Measurements from ENCODE around the gene IGSF23. TPM values are rescaled to one million over a fixed set of nuclear protein-coding genes. Genes with fewer than 3 reads are reported as not detected.
A peak's percentile ranks its signal among the peaks of the same experiment; 100 is the strongest.

Gene IGSF23
- total and polyA plus RNA-seq, 2 of the 13 experiments (the other 11 are each of a cell fraction or from before 2014, with no cell fraction given): 2.3 to 8.8 TPM

DNA sequence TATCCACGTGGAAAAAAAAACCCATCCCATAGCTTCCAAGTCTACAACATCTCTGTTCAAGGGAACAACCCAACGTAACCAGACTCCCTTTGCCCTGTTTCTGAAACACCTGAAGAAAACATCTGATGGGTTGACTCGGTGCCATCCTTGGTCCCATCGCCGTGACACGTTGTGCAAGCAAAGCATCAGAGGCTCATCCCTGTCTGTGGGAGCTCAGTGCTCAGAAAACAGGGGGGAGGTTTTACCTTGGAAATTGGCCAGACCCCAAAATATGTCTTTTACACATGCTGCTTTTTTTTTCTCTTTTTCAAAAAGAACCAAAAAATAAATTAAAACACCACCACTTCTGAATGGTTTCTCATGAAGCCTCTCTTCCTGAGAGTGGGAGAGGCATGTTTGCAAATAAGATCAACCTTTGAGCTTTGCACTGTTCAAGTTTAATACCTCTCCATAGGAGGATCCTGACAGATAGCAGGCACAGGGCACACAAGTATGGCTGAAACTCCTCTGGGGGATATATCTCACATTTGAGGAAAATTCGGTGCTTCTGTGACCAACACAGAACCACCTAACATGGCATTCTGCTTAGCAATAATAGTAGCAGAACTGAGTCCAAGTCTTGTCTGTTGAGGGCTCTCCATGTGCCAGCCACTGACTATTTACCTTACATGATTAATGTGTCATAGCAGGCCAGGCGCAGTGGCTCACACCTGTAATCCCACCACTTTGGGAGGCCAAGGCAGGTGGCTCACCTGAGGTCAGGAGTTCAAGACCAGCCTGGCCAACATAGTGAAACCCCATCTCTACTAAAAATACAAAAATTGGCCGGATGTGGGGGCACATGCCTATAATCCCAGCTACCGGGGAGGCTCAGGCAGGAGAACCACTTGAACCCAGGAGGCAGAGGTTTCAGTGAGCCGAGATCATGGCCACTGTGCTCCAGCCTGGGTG lies 23.4 kb downstream of the IGSF23 start (continued):
- no peak for TF ChIP-seq SMYD3 (CRISPR knock-in tag; IDR thresholded peaks at IDR 0.05)
- TF ChIP-seq, protein P1, sequence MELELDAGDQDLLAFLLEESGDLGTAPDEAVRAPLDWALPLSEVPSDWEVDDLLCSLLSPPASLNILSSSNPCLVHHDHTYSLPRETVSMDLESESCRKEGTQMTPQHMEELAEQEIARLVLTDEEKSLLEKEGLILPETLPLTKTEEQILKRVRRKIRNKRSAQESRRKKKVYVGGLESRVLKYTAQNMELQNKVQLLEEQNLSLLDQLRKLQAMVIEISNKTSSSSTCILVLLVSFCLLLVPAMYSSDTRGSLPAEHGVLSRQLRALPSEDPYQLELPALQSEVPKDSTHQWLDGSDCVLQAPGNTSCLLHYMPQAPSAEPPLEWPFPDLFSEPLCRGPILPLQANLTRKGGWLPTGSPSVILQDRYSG (CRISPR knock-in tag; IDR thresholded peaks at IDR 0.05): no peak
- no peak for TF ChIP-seq U2AF2 (IDR thresholded peaks at IDR 0.05; ENCODE audit: low read depth, low read length)
- TF ChIP-seq, protein P2, sequence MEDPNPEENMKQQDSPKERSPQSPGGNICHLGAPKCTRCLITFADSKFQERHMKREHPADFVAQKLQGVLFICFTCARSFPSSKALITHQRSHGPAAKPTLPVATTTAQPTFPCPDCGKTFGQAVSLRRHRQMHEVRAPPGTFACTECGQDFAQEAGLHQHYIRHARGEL (CRISPR knock-in tag; IDR thresholded peaks at IDR 0.05): no peak
- TF ChIP-seq ZFY (CRISPR knock-in tag; IDR thresholded peaks at IDR 0.05): no peak
- TF ChIP-seq MAFF (IDR thresholded peaks at IDR 0.05; ENCODE audit: low read depth, low read length): no peak
- no peak for TF ChIP-seq SOX6 (IDR thresholded peaks at IDR 0.05)
- peak; percentile 63; the same call in 1 of the 2 replicates for TF ChIP-seq SOX6 (CRISPR knock-in tag; IDR thresholded peaks at IDR 0.05)
- TF ChIP-seq, protein P3, sequence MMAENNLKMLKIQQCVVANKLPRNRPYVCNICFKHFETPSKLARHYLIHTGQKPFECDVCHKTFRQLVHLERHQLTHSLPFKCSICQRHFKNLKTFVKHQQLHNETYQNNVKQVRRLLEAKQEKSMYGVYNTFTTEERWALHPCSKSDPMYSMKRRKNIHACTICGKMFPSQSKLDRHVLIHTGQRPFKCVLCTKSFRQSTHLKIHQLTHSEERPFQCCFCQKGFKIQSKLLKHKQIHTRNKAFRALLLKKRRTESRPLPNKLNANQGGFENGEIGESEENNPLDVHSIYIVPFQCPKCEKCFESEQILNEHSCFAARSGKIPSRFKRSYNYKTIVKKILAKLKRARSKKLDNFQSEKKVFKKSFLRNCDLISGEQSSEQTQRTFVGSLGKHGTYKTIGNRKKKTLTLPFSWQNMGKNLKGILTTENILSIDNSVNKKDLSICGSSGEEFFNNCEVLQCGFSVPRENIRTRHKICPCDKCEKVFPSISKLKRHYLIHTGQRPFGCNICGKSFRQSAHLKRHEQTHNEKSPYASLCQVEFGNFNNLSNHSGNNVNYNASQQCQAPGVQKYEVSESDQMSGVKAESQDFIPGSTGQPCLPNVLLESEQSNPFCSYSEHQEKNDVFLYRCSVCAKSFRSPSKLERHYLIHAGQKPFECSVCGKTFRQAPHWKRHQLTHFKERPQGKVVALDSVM (CRISPR knock-in tag; IDR thresholded peaks at IDR 0.05): peak; percentile 28; the same call in 1 of the 2 replicates
- no peak for TF ChIP-seq ZNF775 (CRISPR knock-in tag; IDR thresholded peaks at IDR 0.05; ENCODE audit: borderline replicate concordance)
- TF ChIP-seq ZNF484 (CRISPR knock-in tag; IDR thresholded peaks at IDR 0.05; ENCODE audit: borderline replicate concordance, low read depth): no peak
- peak; percentile 49 for TF ChIP-seq HOXA3 (CRISPR knock-in tag; IDR thresholded peaks at IDR 0.05)
- TF ChIP-seq ZNF543 (CRISPR knock-in tag; IDR thresholded peaks at IDR 0.05): no peak
- no peak for TF ChIP-seq ATF1 (CRISPR knock-in tag; IDR thresholded peaks at IDR 0.05)
- no peak for TF ChIP-seq ZNF333 (CRISPR knock-in tag; IDR thresholded peaks at IDR 0.05; ENCODE audit: borderline replicate concordance)
- peak; percentile 39; the same call in 1 of the 2 replicates for TF ChIP-seq ETV5 (CRISPR knock-in tag; IDR thresholded peaks at IDR 0.05; ENCODE audit: borderline replicate concordance)
- TF ChIP-seq, protein P4, sequence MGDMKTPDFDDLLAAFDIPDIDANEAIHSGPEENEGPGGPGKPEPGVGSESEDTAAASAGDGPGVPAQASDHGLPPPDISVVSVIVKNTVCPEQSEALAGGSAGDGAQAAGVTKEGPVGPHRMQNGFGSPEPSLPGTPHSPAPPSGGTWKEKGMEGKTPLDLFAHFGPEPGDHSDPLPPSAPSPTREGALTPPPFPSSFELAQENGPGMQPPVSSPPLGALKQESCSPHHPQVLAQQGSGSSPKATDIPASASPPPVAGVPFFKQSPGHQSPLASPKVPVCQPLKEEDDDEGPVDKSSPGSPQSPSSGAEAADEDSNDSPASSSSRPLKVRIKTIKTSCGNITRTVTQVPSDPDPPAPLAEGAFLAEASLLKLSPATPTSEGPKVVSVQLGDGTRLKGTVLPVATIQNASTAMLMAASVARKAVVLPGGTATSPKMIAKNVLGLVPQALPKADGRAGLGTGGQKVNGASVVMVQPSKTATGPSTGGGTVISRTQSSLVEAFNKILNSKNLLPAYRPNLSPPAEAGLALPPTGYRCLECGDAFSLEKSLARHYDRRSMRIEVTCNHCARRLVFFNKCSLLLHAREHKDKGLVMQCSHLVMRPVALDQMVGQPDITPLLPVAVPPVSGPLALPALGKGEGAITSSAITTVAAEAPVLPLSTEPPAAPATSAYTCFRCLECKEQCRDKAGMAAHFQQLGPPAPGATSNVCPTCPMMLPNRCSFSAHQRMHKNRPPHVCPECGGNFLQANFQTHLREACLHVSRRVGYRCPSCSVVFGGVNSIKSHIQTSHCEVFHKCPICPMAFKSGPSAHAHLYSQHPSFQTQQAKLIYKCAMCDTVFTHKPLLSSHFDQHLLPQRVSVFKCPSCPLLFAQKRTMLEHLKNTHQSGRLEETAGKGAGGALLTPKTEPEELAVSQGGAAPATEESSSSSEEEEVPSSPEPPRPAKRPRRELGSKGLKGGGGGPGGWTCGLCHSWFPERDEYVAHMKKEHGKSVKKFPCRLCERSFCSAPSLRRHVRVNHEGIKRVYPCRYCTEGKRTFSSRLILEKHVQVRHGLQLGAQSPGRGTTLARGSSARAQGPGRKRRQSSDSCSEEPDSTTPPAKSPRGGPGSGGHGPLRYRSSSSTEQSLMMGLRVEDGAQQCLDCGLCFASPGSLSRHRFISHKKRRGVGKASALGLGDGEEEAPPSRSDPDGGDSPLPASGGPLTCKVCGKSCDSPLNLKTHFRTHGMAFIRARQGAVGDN (CRISPR knock-in tag; IDR thresholded peaks at IDR 0.05): peak; percentile 55
- peak; percentile 26; the same call in 1 of the 2 replicates for TF ChIP-seq POGZ (CRISPR knock-in tag; IDR thresholded peaks at IDR 0.05)
